GM18870 (cell line): Measurements from ENCODE around the gene RPS6KB1.
"Not testable (repeated sequence)": the region's sequence is repeated elsewhere in the genome, so short reads cannot be mapped to it uniquely, and the experiment has no call there.

Source experiments
- ATAC-seq: cut with Tn5 transposase; IDR thresholded peaks from one replicate; pipeline ENCODE4 v1.9.1; 2021; ENCODE audit warnings: moderate library complexity; ENCODE audit not compliant: unreplicated experiment

The RPS6KB1 gene

GRCh38 chr17:59870482-59870881 lies 22.4 kb upstream of the RPS6KB1 start:
- no peak for ATAC-seq

DNA sequence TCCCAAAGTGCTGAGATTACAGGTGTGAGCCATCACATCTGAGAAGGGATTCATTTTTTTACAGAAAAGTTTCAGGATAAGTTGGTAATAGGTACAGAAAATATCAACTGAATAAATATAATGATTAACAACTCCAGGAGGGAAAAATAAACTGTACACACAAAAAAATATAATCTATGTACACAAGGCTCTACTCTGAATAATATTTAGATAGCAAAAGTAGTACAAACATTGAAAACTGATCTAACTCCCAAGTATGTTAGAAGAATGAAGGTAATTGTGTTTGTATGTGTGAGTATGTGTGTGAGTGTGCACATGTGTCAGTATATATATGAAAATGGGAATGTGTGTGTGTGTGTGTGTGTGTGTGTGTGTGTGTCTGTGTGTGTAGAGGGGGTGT lies 20.6 kb upstream of the RPS6KB1 start:
- ATAC-seq = no peak

- not testable (repeated sequence) for ATAC-seq
Measured at GRCh38 chr17:59873414-59873813, 19.5 kb upstream of the RPS6KB1 start.

DNA sequence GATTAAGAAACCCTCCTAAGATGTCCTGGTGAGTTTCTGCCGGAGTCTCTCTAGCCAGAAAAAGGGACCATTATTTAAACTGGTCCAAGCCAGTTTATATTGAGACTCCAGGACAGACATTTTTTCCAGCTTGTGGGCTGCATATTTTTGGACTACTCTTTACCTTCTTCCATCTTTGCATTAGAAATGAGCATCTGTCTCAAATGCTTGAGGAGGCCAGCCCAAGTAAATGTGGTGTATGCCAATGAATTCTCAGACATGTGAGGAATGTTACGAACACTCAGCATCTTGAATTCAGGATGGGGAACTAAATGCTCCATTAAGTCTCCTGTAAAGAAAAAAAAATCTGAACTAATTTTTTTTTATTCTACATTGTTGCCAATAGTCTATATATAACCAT lies 18.5 kb upstream of the RPS6KB1 start:
- no peak for ATAC-seq

DNA sequence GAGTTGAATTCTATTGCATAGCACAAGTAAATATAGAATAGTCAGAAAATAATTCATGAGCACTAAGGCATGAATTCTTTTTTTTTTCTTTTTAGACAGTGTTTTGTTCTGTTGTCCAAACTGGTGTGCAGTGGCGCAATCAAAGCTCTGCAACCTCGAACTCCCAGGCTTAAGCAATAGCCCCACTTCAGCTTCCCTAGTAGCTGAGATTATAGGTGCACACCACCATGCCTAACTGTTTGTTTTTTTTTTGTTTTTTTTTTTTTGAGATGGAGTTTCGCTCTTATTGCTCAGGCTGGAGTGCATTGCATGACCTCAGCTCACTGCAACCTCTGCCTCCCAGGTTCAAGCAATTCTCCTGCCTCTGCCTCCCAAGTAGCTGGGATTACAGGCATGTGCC lies 16.8 kb upstream of the RPS6KB1 start:
- no peak for ATAC-seq

DNA sequence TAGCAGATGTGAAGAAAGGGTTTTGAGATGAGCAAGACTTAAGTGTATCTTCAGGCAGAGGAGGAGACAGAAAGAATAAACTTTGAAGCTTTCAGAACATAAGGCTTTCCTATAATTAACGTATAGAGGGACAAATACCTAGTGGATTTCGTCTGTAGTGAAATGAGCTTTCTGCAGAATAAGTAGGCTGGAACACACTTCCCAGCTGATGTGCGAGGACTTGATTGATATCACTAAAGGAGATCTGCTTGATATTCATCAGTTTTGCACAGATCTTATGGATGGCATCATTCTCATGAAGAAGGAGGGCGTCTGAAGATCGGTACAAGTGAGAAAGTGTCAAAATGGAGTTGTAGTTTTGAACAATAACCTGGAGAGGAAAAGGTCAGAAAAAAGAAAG lies 15.0 kb upstream of the RPS6KB1 start:
- no peak for ATAC-seq

DNA sequence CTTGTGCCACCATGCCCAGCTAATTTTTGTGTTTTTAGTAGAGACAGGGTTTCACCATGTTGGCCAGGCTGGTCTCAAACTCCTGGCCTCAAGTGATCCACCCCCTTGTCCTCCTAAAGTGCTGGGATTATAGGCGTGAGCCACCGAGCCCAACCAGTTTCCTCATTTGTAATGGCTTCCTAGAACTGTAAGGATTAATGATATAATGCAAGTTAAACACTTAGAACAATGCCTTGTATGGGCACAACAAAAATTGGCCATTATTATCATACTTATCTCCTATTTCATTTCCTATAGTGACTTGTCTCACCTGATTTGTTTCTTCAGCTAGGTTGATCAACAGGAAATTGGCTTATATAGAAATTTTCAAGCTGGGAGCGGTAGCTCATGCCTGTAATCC lies 14.3 kb upstream of the RPS6KB1 start:
- no peak for ATAC-seq

DNA sequence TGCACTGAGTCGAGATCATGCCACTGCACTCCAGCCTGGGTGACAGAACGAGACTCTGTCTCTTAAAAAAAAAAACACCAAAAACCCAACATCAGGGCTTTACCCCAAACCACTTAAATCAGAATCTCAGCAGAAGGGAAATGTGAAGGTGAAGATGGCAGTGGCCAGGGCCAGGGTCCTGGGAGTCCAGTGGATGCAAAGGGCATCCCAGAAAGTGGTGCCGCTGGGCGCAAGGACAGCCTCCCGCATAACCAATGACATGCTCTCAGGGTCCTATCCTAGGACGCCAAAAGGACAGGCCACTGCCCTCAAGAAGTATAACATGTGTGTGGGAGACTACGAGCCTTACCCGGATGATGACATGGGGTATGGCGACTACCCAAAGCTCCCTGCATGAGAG lies 8.1 kb upstream of the RPS6KB1 start:
- ATAC-seq = no peak

DNA sequence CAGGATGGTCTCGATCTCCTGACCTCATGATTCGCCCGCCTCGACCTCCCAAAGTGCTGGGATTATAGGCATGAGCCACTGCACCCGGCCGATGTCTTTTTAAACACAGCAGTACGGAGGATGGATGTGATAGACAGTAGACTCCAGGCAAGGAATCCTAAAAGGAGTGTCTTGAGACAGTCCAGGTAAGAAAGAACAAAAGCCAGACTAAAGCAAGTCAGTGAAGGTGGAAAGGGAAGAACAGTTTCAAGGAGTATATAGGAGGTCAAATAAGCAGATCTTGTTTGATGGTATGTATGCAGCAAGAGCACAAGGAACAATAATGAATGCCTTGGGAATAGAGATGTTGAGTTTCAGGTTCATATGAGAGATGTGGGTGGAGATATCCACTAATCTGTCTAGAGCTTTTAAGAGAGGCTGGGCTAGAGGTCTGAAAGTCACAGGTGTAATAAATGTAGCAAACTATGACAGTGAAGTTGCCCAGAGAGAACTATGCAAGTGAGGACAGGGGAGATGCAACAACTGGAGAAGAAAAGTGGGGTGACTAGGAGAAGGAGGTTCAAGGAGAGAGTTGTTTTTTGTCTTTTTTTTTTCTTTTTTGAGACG lies 4.7 kb upstream of the RPS6KB1 start:
- ATAC-seq = no peak

- ATAC-seq = no peak
Measured at GRCh38 chr17:59890720-59891119, 2.2 kb upstream of the RPS6KB1 start.

- peak; percentile 68 for ATAC-seq
Measured at GRCh38 chr17:59892251-59892923, 534 bp upstream of the RPS6KB1 start.

GRCh38 chr17:59893676-59894100 lies 767 bp downstream of the RPS6KB1 start:
- ATAC-seq = no peak

DNA sequence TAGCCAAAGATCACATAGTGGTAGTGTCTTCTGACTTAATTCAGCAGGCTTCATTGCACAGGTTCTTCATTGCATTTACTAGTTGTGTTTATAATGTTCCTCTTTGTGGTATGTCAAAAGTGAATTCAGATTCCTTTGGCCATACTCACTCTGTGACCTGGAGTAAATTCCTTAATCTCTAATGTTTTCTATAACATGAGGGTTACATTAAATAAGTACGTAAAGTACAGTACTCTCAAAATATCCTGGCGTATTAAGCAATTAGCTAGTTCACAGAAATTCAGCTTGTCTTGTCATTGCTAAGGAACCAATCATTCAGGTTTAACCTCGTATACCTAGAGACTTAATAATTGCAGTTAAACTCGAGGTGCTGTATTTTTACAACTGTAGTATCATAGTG lies 4.2 kb downstream of the RPS6KB1 start:
- no peak for ATAC-seq

DNA sequence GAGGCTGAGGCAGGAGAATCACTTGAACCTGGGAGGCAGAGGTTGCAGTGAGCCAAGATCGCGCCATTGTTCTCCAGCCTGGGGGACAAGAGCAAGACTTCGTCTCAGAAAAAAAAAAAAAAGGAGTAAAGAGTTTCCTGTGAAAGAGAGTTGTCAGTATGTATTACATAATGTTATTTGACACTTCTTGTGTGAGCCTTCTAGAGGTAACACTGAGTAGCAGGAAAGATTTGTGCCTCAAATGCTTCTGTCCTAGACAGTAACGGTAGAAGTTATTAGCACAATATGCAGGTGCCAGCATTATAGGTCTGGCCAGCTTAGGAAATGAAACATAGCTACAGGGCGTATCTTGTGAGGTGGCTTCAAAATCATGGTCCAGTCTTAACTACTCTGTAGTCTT lies 6.2 kb downstream of the RPS6KB1 start:
- no peak for ATAC-seq

DNA sequence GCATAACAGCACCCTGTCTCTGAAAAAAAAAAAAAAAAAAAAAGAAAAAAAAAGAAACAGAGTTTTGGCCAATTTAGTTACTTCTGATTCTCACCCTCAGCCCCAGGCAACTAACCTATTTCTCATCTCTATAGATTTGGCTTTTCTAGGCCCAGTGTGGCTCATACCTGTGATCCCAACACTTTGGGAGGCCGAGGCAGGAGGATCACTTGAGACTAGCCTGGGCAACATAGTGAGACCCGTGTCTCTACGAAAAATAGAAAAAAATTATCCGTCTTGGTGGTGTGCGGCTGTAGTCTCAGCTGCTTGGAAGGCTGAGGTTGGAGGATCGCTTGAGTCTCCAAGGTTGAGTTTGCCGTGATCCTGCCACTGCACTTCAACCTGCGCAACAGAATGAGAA lies 8.7 kb downstream of the RPS6KB1 start:
- no peak for ATAC-seq

DNA sequence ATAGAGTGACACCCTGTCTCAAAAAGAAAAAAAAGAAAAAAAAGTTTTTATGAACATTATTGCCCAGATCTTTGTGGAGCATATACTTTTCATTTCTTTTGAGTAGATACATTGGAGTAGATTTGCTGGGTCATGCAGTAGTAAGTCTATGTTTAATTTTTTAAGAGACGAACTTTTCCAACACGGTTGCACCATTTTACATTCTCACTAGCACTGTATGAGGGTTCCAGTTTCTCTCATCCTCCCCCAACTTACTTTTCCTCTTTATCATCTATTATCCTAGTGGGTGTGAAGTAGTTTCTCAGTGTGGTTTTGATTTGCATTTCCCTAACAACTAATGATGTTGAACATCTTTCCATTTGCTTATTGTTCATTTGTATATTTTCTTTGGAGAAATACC lies 10.5 kb downstream of the RPS6KB1 start:
- no peak for ATAC-seq

GRCh38 chr17:59907467-59907866 lies 14.5 kb downstream of the RPS6KB1 start:
- ATAC-seq = no peak

DNA sequence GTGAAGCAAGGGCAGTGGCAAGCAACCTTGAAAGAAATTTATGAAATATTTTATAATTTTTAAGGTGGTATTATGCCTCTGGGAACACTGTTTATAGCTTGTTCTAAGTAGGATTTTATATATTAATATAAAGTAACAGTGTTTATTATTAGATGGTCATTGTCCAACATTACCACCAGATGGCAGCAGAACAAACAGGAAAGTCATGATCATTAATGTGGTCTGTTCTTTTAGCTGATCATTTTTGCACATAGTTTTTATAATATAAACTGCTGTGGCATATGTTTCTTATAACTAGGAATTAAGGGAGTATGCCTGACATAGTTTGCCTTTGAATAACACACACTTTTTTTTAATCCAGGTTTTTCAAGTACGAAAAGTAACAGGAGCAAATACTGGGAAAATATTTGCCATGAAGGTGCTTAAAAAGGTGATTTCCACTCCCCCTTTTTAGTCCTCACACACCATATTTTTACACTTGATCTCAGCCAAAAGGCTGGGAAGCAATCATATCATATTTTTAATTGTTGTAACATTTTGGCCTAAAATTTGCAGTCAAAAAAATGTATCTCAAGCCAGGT lies 21.4 kb downstream of the RPS6KB1 start:
- no peak for ATAC-seq

DNA sequence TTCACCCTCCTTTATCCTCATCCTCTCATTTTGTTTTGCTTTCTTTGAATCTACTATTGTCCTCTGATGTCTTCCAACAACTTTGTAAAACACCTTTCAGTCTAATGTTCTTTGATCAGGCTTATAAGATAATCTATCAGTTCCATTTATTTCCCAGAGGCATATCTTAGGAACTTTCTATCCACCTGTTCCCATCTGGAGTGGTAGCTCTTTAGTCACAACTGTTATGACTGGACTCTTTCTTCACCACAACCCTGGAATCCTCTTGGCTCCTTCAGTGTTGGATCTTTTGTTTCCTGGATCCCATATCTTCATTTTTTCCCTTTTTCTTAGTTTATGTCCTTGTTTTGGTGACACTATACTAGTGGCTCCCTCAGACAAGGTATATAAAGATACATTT lies 23.5 kb downstream of the RPS6KB1 start:
- ATAC-seq = no peak

DNA sequence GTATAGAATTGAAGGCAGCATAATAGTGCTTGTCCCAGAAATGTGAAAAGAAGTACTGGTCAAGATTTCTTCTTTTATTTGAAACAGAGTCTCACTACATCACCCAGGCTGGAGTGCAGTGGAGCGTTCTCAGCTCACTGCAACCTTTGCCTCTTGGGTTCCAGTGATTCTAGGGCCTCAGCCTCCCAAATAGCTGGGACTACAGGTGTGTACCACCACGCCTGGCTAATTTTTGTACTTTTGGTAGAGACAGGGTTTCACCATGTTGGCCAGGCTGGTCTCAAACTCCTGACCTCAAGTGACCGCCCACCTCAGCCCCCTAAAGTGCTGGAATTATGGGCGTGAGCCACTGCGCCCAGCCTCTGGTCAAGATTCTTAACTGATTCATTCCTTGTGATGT lies 27.7 kb downstream of the RPS6KB1 start:
- not testable (repeated sequence) for ATAC-seq

DNA sequence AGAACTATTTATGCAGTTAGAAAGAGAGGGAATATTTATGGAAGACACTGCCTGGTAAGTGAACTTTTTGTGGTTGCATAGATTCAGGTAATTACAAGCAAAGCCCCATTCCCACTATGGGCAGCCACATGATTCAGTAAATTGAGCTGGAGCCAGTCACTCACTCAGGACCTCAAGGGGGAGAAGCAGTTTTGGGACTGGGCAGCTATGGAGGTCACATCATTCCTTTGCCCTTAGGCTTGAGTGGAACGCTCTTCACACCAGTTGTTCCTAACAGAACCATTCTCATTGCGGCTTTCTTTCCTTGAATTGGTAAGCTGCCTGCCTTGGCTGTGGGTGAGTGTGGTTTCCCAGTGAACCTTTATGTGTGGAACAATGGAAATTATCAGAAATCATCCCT lies 37.2 kb downstream of the RPS6KB1 start:
- not testable (repeated sequence) for ATAC-seq

GRCh38 chr17:59930768-59931167 lies 37.8 kb downstream of the RPS6KB1 start:
- not testable (repeated sequence) for ATAC-seq

- ATAC-seq = not testable (repeated sequence)
Measured at GRCh38 chr17:59933317-59933716, 40.4 kb downstream of the RPS6KB1 start.
